ENCODE results near the gene OR5A2.

DNA sequence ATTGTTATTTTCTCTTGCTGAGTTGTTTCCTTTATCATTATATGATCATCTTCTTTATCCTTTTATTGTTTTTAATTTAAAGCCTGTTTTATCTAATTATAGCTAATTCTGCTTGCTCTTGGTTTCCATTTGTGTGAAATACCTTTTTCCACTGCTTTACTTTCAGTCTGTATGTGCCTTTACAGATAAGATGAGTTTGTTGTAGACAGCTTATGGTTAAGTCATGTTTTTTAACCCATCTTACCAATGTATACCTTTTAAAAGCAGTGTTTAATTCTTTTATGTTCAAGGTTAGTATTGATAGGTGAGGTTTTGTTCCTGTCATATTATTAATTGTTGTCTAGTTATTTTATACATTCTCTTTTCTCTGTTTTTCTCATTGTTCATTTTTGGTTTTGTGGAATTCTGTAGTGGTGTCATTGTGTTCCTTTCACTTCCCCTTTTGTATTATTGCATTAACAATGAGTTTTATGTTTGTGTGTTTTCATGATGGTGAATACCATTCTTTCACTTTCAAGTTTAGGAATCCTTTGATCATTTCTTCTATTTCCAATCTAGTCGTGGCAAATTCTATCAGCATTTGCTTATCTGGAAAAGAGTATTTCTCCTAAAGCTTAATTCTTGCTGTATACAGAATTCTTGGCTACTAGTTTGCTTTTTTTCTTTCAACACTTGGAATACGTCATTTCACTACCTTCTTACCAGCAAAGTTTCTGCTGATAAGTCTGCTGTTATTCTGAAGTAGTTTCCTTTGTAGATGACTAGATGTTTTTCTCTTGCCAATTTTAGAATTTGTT lies 45.8 kb downstream of the OR5A2 start:
- TF ChIP-seq POLR2A (IDR thresholded peaks at IDR 0.05): no peak
- TF ChIP-seq, protein P1, sequence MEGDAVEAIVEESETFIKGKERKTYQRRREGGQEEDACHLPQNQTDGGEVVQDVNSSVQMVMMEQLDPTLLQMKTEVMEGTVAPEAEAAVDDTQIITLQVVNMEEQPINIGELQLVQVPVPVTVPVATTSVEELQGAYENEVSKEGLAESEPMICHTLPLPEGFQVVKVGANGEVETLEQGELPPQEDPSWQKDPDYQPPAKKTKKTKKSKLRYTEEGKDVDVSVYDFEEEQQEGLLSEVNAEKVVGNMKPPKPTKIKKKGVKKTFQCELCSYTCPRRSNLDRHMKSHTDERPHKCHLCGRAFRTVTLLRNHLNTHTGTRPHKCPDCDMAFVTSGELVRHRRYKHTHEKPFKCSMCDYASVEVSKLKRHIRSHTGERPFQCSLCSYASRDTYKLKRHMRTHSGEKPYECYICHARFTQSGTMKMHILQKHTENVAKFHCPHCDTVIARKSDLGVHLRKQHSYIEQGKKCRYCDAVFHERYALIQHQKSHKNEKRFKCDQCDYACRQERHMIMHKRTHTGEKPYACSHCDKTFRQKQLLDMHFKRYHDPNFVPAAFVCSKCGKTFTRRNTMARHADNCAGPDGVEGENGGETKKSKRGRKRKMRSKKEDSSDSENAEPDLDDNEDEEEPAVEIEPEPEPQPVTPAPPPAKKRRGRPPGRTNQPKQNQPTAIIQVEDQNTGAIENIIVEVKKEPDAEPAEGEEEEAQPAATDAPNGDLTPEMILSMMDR (IDR thresholded peaks at IDR 0.05): no peak

Data from uterus (tissue), 2 donors.